Fibroblast of the conjunctiva (primary cell): ENCODE data around the gene EMCN.
A peak's percentile ranks its signal among the peaks of the same experiment; 100 is the strongest.
"Not testable (repeated sequence)": the region's sequence is repeated elsewhere in the genome, so short reads cannot be mapped to it uniquely, and the experiment has no call there.

Source experiments
- DNase-seq: peaks from one replicate; pipeline ENCODE4 v3.0.0-alpha.2; 2010; ENCODE audit warnings: low read depth

Gene EMCN

GRCh38 chr4:100492129-100492528, 25.7 kb downstream of the EMCN start:
- DNase-seq = no peak

GRCh38 chr4:100489305-100489704, 28.5 kb downstream of the EMCN start:
- DNase-seq = no peak

- DNase-seq = no peak
These were observed 31.3 kb downstream of the EMCN start for GRCh38 chr4:100486496-100486895.

GRCh38 chr4:100483796-100484195, 34.0 kb downstream of the EMCN start:
- DNase-seq = no peak

- DNase-seq = no peak
These were observed 37.9 kb downstream of the EMCN start for GRCh38 chr4:100479971-100480370.

GRCh38 chr4:100469555-100469954, 48.3 kb downstream of the EMCN start:
- no peak for DNase-seq

- DNase-seq = no peak
These were observed 51.3 kb downstream of the EMCN start for GRCh38 chr4:100466501-100466900.

- DNase-seq = peak; percentile 1
These were observed 55.8 kb downstream of the EMCN start for GRCh38 chr4:100461807-100462605.

GRCh38 chr4:100450449-100450848, 67.4 kb downstream of the EMCN start:
- DNase-seq = no peak

GRCh38 chr4:100431416-100431815, 86.4 kb downstream of the EMCN start:
- DNase-seq = no peak

- DNase-seq = no peak
These were observed 87.4 kb downstream of the EMCN start for GRCh38 chr4:100430451-100430850.

GRCh38 chr4:100429616-100430015, 88.2 kb downstream of the EMCN start:
- no peak for DNase-seq

- peak; percentile 41 for DNase-seq
These were observed 89.8 kb downstream of the EMCN start for GRCh38 chr4:100428051-100428450.

- DNase-seq = no peak
These were observed 93.4 kb downstream of the EMCN start for GRCh38 chr4:100424376-100424775.

- no peak for DNase-seq
These were observed 94.9 kb downstream of the EMCN start for GRCh38 chr4:100422894-100423293.

- peak; percentile 49 for DNase-seq
These were observed 96.4 kb downstream of the EMCN start for GRCh38 chr4:100421361-100421978.

GRCh38 chr4:100420571-100420970, 97.3 kb downstream of the EMCN start:
- DNase-seq = no peak

GRCh38 chr4:100417565-100417964, 100.3 kb downstream of the EMCN start:
- no peak for DNase-seq

GRCh38 chr4:100414016-100414790, 103.6 kb downstream of the EMCN start:
- no peak for DNase-seq

- DNase-seq = no peak
These were observed 126.0 kb downstream of the EMCN start for GRCh38 chr4:100391863-100392262.

- DNase-seq = no peak
These were observed 126.7 kb downstream of the EMCN start for GRCh38 chr4:100391086-100391485.

- DNase-seq = no peak
These were observed 131.6 kb downstream of the EMCN start for GRCh38 chr4:100386270-100386669.

- DNase-seq = not testable (repeated sequence)
These were observed 137.4 kb downstream of the EMCN start for GRCh38 chr4:100380401-100380800.
